HG03558 (cell line): ENCODE results near the gene ARHGEF4.

Source experiments
- ATAC-seq: cut with Tn5 transposase; IDR thresholded peaks from one replicate; pipeline ENCODE4 v1.9.1; 2021; ENCODE audit warnings: moderate number of reproducible peaks; ENCODE audit not compliant: unreplicated experiment; ENCODE audit errors: extremely low read depth

ARHGEF4 gene

DNA sequence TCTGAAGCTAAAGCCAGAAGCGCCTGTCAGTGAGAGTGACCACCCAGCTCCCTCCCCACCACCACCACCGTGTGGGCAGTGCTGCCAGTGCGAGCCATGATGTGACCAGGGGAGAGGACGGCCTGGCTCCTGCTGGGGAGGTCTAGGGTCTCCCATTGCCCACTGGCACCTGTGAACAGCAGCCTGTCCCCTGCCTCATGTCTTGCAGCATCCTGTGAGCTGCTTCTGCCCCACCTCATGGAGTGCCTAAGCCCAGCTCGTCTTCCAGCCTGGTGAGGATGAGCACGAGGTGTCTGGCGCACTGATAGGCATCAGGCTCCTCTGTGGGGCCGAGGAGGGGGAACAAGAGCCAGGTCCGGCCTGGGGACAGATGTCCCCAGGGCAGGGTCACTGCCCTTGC lies 195.2 kb downstream of the ARHGEF4 start:
- ATAC-seq: no peak

DNA sequence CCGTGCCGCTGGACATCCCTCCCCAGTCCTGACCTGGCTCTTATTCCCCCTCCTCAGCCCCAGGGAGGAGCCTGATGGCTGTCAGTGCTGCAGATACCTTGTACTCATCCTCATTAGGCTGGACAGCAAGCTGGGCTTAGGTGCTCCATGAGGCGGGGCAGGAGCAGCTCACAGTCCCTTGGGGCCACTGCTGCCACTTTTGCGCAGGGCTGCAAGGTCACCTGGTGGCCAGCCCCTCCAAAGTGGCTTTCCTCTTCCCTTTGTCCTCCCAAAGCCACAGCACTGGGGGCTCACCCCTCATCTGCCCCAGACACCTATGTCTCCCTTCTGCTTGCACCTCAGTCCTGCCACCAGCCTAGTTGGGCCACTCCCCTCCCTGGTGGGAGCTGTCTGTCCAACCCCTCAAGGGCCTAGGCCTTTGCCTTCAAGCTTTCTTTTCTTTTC lies 195.7 kb downstream of the ARHGEF4 start:
- no peak for ATAC-seq

GRCh38 chr2:131033786-131034121 lies 197.0 kb downstream of the ARHGEF4 start:
- no peak for ATAC-seq

- ATAC-seq: no peak
Observed at GRCh38 chr2:131034122-131035051, 197.7 kb downstream of the ARHGEF4 start.

GRCh38 chr2:131035112-131035825 lies 198.6 kb downstream of the ARHGEF4 start:
- ATAC-seq: no peak

GRCh38 chr2:131035826-131036231 lies 199.1 kb downstream of the ARHGEF4 start:
- no peak for ATAC-seq

DNA sequence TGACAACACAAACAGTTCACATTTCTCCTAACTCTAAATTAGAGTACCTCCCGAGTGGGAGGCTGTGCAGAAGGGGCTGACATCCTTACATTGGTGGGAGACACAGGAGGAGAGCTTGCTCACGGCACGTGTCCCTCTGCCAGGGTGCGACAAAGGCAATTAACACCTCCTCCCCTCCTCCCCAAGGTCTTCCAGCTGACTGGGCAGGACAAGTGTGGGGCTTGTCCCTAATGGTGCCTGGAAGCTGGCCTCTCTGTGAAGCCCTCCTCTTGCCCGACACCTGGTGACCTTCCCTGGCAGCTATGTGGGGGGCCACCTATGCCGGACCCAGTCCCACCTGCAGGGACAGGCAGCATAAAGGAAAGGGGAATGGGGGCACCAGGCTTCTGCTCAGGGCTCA lies 199.6 kb downstream of the ARHGEF4 start:
- ATAC-seq: no peak

DNA sequence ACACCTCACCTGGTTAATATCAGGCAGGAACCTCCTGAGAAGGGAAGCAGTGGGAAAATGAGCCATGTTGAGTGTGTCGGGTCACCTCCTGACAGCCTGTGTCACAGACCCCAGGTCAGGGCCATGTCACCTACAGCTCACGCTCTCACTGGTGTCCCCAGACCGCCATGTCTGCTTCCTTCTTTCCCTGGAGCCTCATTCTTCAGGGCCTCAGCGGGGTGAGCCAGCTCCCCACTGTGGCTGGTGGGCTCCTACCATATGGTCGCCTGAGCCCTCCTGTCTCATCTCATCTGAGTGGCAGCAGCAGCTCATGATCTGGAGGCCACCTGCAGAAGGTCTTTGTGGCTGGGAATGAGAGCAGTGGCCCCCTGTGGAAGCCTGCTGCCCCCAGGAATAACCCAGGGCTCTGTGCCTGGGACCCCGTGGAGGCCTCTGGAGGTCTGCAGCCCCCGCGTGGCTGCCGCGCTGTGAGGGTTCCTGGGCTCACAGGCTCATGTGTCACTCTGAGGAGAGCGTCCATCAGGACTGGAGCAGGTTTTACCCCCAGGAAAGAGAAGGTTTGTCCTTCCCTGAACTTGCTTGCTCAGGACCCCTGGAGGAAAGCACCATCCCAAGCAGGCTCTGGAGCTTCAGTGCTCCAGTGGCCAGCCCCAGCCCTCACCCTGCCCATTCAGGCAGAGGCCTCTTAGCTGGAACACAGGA lies 200.1 kb downstream of the ARHGEF4 start:
- ATAC-seq: no peak

DNA sequence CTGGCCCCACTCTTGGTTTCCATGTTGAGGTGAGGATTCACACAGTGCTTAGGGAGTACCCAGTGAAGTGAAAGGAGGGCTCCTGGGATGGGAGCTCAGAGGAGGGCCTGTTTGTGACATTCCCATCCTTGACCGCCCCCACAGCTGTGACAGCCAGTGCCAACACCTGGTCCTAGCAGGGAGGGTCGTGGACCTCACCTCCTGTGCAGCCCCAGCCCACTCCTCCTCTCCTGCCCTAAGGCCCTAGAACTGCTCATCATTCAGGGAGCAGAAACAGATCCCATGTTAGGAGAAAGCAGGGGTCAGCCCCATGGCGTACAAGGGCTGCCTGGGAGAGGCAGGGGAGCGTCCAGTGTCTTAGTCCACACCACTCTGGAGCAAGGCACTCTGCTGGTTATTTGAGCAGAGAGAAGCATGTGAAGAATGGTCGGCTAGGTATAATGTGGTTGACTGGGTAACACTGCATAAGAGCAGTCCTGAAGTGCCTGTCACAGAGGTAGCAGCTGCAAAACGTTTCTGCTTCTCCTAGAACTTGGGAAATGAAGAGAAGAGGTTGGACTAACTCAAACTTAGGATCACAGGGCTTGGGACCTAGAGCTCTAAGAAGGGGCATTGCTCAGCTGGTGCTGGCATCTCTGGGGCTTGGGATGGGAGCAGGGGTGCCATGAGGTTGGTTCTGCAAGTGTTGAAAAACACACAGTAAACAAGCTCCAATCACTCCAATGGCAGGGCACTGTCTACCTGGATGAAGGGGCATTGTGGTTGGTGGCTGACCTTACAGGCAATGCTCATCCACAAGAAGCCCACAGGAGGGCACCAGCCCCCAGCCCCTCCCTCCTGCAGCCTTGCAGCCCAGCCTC lies 200.9 kb downstream of the ARHGEF4 start:
- ATAC-seq: no peak

GRCh38 chr2:131038258-131039100 lies 201.8 kb downstream of the ARHGEF4 start:
- no peak for ATAC-seq

DNA sequence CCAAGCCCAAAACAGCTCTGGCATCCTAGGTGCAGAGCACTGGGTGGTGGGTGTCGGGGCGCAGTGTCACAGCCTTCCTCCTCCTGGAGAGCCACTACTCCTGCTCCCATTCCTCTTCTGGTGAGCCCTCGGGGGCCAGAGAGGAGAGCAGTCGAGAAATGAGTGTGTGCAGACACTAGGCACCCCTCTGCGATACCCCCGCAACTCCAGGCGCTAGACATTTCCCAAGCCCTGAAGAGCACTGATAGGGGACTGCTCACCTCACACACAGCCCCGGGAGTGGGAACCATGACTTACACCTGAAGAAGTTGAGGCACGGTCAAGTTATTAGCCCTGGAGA lies 202.4 kb downstream of the ARHGEF4 start:
- ATAC-seq: no peak

DNA sequence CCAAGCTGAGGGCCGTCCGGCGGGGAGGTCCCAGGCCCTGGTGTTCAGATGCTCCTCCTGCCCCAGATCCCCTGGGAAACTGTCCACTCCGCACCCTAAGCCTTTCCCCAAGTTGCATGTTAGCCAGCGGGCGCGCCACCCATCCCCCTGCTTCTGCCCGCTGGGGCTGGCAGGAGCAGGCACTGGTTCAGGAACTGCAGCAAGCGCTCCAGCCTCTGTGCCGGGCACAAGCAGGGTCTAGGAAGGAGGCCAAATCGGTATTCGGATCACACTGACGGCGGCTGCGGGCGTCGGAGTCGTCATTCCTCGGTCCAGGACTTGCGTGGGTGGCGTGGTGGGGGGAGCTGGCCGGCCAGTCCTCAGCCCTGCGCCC lies 202.8 kb downstream of the ARHGEF4 start:
- ATAC-seq: no peak

DNA sequence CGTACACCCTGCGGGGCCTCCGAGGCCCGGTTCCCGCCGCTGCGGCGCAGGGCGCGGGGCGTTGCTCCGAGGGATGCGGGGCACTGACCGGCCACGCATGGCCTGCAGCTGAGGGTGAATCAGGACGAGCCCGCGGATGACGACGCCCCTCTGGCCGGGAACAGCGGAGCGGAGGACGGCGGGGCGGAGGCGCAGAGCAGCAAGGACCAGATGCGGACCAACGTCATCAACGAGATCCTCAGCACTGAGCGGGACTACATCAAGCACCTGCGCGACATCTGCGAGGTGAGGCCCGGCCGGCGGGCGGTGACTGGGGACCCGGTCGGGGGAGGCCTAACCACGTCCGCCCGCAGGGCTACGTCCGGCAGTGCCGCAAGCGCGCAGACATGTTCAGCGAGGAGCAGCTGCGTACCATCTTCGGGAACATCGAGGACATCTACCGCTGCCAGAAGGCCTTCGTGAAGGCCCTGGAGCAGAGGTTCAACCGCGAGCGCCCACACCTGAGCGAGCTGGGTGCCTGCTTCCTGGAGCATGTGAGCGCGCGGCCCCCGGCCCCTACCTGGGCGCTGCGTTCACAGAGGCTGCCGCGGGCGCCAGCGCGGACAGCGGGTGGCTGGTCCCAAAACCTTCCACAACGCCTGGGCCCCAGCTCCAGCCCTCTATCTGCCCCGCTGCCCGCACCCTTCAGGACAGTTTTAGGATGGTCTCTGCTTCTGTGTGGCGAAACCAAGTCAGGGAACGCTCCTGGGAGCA lies 203.4 kb downstream of the ARHGEF4 start:
- ATAC-seq: no peak

DNA sequence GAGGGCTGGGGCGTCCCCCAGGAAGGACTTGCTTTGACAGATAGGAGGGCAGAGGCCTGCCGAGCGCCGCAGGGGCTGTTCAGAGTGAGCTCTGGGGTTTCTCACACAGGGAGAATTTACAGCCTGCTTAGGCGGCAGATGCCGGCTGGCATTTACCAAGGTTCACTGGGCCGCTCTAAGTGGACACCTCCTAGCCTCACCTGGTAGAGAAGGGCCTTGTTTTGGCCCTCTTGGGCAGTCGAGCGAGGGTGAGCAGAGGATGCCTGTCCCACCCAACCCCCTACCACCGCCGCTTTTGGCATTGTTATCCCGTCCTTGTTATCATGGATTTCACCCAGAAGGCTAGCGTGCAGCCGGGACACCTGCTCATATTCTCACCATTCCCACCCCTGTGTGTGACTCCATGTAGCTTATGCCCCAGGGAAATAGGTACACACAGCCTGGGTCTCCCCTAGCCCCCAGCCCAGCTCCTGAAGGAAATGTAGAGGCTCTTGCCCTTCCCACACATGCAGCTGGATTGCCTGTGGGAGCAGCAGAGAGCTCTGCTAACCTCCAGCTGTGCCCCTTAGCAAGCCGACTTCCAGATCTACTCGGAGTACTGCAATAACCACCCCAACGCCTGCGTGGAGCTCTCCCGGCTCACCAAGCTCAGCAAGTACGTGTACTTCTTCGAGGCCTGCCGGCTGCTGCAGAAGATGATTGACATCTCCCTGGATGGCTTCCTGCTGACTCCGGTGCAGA lies 204.1 kb downstream of the ARHGEF4 start:
- no peak for ATAC-seq

- ATAC-seq: no peak
Observed at GRCh38 chr2:131041402-131042147, 204.9 kb downstream of the ARHGEF4 start.

DNA sequence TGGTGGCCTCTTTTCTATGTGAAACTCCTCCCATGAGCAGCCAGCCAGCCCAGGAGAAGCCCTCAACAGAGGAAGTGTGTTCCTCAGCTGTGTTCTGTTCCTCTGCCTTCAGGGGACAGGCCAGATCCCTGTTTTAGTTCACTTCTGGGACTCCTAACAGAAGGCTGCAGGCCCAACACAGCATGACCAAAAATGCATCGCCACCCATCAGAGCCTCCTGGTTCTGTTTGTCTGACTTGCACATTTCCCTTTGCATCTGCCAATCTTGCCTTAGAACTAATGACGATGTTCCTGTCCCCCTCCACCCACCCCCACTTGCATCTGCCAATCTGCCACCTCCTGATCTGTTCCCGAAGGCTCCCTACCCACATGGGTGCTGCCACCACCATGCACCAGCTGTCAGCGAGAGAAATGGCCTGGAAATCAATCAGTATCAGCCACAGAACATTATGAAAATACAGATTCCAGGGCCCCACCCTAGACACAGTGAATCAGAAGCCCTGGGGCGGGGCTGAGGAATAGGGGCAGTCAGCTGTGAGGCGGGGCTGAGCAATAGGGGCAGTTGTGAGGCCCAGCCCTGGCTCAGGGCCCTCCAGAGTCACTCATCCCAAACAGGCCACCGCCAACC lies 205.5 kb downstream of the ARHGEF4 start:
- no peak for ATAC-seq
